GM23338 (cell line): ENCODE data around the gene PALLD. TPM values are rescaled to one million over a fixed set of nuclear protein-coding genes. Genes with fewer than 3 reads are reported as not detected.

Source experiments
- ATAC-seq: fragments of 200-7000 bp; cut with Tn5 transposase; 3 replicates; pipeline ENCODE4 v1.9.1; 2020
- DNase-seq: peaks from one replicate; pipeline ENCODE4 v3.0.0-alpha.2; 2015; ENCODE audit warnings: low spot score
- H2AFZ ChIP-seq: fragments of 200-600 bp; sonication (generic); 2 replicates; pipeline ENCODE4 v1.8.0; 2016; ENCODE audit warnings: antibody characterized with exemption, mild to moderate bottlenecking, moderate library complexity
- H3F3A ChIP-seq: fragments of 200-600 bp; sonication (generic); replicated peaks from 2 replicates; pipeline ENCODE4 v1.8.0; 2017; ENCODE audit warnings: antibody characterized with exemption, mixed run types, low read depth
- H3K27ac ChIP-seq: fragments of 200-600 bp; sonication (generic); 2 replicates; pipeline ENCODE4 v1.6.1; 2016; ENCODE audit warnings: low read depth
- H3K27me3 ChIP-seq: fragments of 200-600 bp; sonication (generic); 2 replicates; pipeline ENCODE4 v1.8.0; 2016; ENCODE audit warnings: mild to moderate bottlenecking, mixed run types, moderate library complexity; ENCODE audit not compliant: insufficient read depth
- H3K36me3 ChIP-seq: fragments of 200-600 bp; sonication (generic); 2 replicates; pipeline ENCODE4 v1.8.0; 2016; ENCODE audit warnings: mild to moderate bottlenecking; ENCODE audit not compliant: insufficient read depth
- H3K4me1 ChIP-seq: fragments of 200-600 bp; sonication (generic); 2 replicates; pipeline ENCODE4 v1.8.0; 2016; ENCODE audit warnings: mild to moderate bottlenecking, moderate library complexity; ENCODE audit not compliant: insufficient read depth
- H3K4me2 ChIP-seq: fragments of 200-600 bp; sonication (generic); 2 replicates; pipeline ENCODE4 v1.7.1; 2017; ENCODE audit warnings: mixed run types
- H3K4me3 ChIP-seq: fragments of 200-600 bp; sonication (generic); 2 replicates; pipeline ENCODE4 v1.6.1; 2016; ENCODE audit warnings: mixed run types
- H3K79me2 ChIP-seq: fragments of 200-600 bp; sonication (generic); replicated peaks from 2 replicates; pipeline ENCODE4 v1.8.0; 2017; ENCODE audit warnings: mild to moderate bottlenecking; ENCODE audit not compliant: insufficient read depth
- H3K9me2 ChIP-seq: fragments of 200-600 bp; sonication (generic); 2 replicates; pipeline ENCODE4 v1.8.0; 2017; ENCODE audit not compliant: insufficient read depth
- H4K20me1 ChIP-seq: fragments of 200-600 bp; sonication (generic); replicated peaks from 2 replicates; pipeline ENCODE4 v1.8.0; 2017; ENCODE audit warnings: mild to moderate bottlenecking; ENCODE audit not compliant: insufficient read depth
- H3K27ac Mint-ChIP-seq: 2 replicates; pipeline ENCODE4 v1.8.0; 2020; ENCODE audit warnings: inconsistent platforms, mild to moderate bottlenecking, moderate library complexity, mixed read lengths
- H3K27me3 Mint-ChIP-seq: 3 replicates; pipeline ENCODE4 v1.8.0; 2022; ENCODE audit warnings: low read depth, mild to moderate bottlenecking, moderate library complexity, mixed read lengths, inconsistent platforms; ENCODE audit not compliant: insufficient read depth, poor library complexity
- H3K36me3 Mint-ChIP-seq: 3 replicates; pipeline ENCODE4 v1.8.0; 2021; ENCODE audit warnings: low read depth, mild to moderate bottlenecking, inconsistent platforms, moderate library complexity, mixed read lengths
- H3K4me1 Mint-ChIP-seq: 3 replicates; pipeline ENCODE4 v1.8.0; 2020; ENCODE audit warnings: mild to moderate bottlenecking, inconsistent platforms, mixed read lengths
- H3K4me3 Mint-ChIP-seq: 3 replicates; pipeline ENCODE4 v1.8.0; 2021; ENCODE audit warnings: moderate library complexity, mild to moderate bottlenecking, inconsistent platforms, mixed read lengths
- H3K9me3 Mint-ChIP-seq: 3 replicates; pipeline ENCODE4 v1.8.0; 2020; ENCODE audit warnings: moderate library complexity, mild to moderate bottlenecking, inconsistent platforms, mixed read lengths
- CREB1 ChIP-seq: fragments of 250-450 bp; sonication (Bioruptor Pico); IDR thresholded peaks from 2 replicates; pipeline ENCODE4 v1.5.0; 2020; ENCODE audit warnings: low read depth, mild to moderate bottlenecking, moderate library complexity
- CTCF ChIP-seq, 2 experiments: fragments of 200-600 bp in 1 of 2; sonication (generic) in 1 of 2; conservative IDR thresholded peaks; 2 replicates each; pipeline versions ENCODE4 v1.5.1 to v1.6.1; 2016 to 2017; ENCODE audit warnings: antibody characterized with exemption in 2 of 2, low read depth in 2 of 2, mild to moderate bottlenecking in 2 of 2, moderate library complexity in 1 of 2
- ETS1 ChIP-seq: IDR thresholded peaks from 2 replicates; pipeline ENCODE4 v1.6.1; 2016; ENCODE audit warnings: antibody characterized with exemption
- EZH2 ChIP-seq: fragments of 200-600 bp; sonication (generic); IDR thresholded peaks from one replicate; pipeline ENCODE4 v1.8.0; 2017; ENCODE audit warnings: antibody characterized with exemption, mild to moderate bottlenecking, low read depth; ENCODE audit not compliant: unreplicated experiment
- EZH2phosphoT487 ChIP-seq: fragments of 200-600 bp; sonication (generic); IDR thresholded peaks from one replicate; pipeline ENCODE4 v1.8.1; 2018; ENCODE audit warnings: antibody characterized with exemption; ENCODE audit not compliant: unreplicated experiment
- JUNB ChIP-seq: IDR thresholded peaks from one replicate; pipeline ENCODE4 v1.6.1; 2016; ENCODE audit warnings: antibody characterized with exemption; ENCODE audit not compliant: unreplicated experiment
- NANOG ChIP-seq: IDR thresholded peaks from 2 replicates; pipeline ENCODE4 v1.6.1; 2016; ENCODE audit warnings: antibody characterized with exemption, borderline replicate concordance
- POLR2AphosphoS5 ChIP-seq: IDR thresholded peaks from 2 replicates; pipeline ENCODE4 v1.6.1; 2016; ENCODE audit warnings: antibody characterized with exemption, low read depth
- REST ChIP-seq: IDR thresholded peaks from one replicate; pipeline ENCODE4 v1.6.1; 2018; ENCODE audit warnings: antibody characterized with exemption; ENCODE audit not compliant: unreplicated experiment
- STAT1 ChIP-seq: IDR thresholded peaks from one replicate; pipeline ENCODE4 v1.6.1; 2016; ENCODE audit warnings: antibody characterized with exemption; ENCODE audit not compliant: unreplicated experiment
- ZNF114 ChIP-seq: fragments of 250-450 bp; sonication (Bioruptor Pico); IDR thresholded peaks from 2 replicates; pipeline ENCODE4 v1.5.0; 2020; ENCODE audit warnings: mild to moderate bottlenecking, moderate library complexity
- ZNF331 ChIP-seq: fragments of 250-450 bp; sonication (Bioruptor Pico); IDR thresholded peaks from 2 replicates; pipeline ENCODE4 v1.5.0; 2020; ENCODE audit warnings: low read depth, mild to moderate bottlenecking, moderate library complexity
- ZNF462 ChIP-seq: fragments of 250-450 bp; sonication (Bioruptor Pico); IDR thresholded peaks from 2 replicates; pipeline ENCODE4 v1.5.0; 2020; ENCODE audit warnings: mild to moderate bottlenecking, moderate library complexity
- polyA plus RNA-seq: library from polyadenylated mRNA; unstranded; fragments of >200 nt; fragmentation: Nextera tagmentation; extraction: Ambion mirVana; gene quantifications from 2 replicates; pipeline ENCODE4 v1.2.1, GENCODE V29; 2016
- total RNA-seq: library from RNA; depleted of rRNA; stranded (reverse); fragments of >200 nt; shearing (Covaris generic); gene quantifications from 2 replicates; pipeline ENCODE4 v1.2.3, GENCODE V29; 2014

The PALLD gene
- total and polyA plus RNA-seq, 2 experiments from 2014 or later: 13.1 to 30.2 TPM

GRCh38 chr4:168731706-168732414 is 235.0 kb downstream of the PALLD start:
- H3K9me3 Mint-ChIP-seq: peaks cover 18% of the 10 kb centered on the region; the same call in 2 of the 3 replicates
- DNase-seq (no peak), ATAC-seq (no peak)
- no peaks in the 10 kb centered on the region for H4K20me1 ChIP-seq
- no peaks in the 10 kb centered on the region for H3K9me2 ChIP-seq
- no peak overlapping the region for H3K27ac Mint-ChIP-seq
- no peak overlapping the region for H3K27ac ChIP-seq
- no peaks in the 10 kb centered on the region for H3K27me3 ChIP-seq
- H2AFZ ChIP-seq: no peak overlapping the region
- peaks cover 20% of the 10 kb centered on the region for H3K4me1 ChIP-seq
- no peaks in the 10 kb centered on the region for H3F3A ChIP-seq
- peaks cover 3% of the 10 kb centered on the region; the same call in 1 of the 3 replicates for H3K36me3 Mint-ChIP-seq
- H3K4me1 Mint-ChIP-seq: peaks cover 23% of the 10 kb centered on the region
- H3K4me3 Mint-ChIP-seq: no peak overlapping the region
- H3K4me2 ChIP-seq: no peak overlapping the region
- H3K36me3 ChIP-seq: no peaks in the 10 kb centered on the region
- H3K4me3 ChIP-seq: no peak overlapping the region
- H3K79me2 ChIP-seq: no peaks in the 10 kb centered on the region
- H3K27me3 Mint-ChIP-seq: no peaks in the 10 kb centered on the region
- TF ChIP-seq CTCF (conservative IDR thresholded peaks at IDR 0.05; ENCODE audit: low read depth in 2 of 2) (no peak), EZH2phosphoT487 (no peak), ZNF331 (CRISPR knock-in tag) (no peak), ETS1 (no peak), CREB1 (CRISPR knock-in tag) (no peak), POLR2AphosphoS5 (no peak), REST (no peak), JUNB (no peak), NANOG (no peak), EZH2 (no peak), ZNF462 (CRISPR knock-in tag) (no peak), ZNF114 (CRISPR knock-in tag) (no peak), STAT1 (no peak)
